ENCODE data around the gene APOL4.
"Not testable (repeated sequence)": the region's sequence is repeated elsewhere in the genome, so short reads cannot be mapped to it uniquely, and the experiment has no call there.

APOL4 gene, protein sequence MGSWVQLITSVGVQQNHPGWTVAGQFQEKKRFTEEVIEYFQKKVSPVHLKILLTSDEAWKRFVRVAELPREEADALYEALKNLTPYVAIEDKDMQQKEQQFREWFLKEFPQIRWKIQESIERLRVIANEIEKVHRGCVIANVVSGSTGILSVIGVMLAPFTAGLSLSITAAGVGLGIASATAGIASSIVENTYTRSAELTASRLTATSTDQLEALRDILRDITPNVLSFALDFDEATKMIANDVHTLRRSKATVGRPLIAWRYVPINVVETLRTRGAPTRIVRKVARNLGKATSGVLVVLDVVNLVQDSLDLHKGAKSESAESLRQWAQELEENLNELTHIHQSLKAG
- total RNA-seq, result 0 to 0.19 (median 0.09) reads per million in 3 donors

GRCh38 chr22:36201630-36202319 is at the start of gene APOL4:
Gene APOL4, minus strand, starts transcription at chr22:36201809. Its CDS starts 75 bp downstream, at chr22:36201734.
- Histone ChIP-seq H3K9me3 (ENCODE audit: control insufficient read depth, low read length) (no peaks in the 10 kb centered on the region), H3K27ac (ENCODE audit: insufficient read depth, low read length, poor library complexity, severe bottlenecking) (no peak within 1 kb of the TSS), H3K4me3 (ENCODE audit: insufficient read depth, low read depth, low read length, poor library complexity, severe bottlenecking) (no peak within 1 kb of the TSS), H3K27me3 (replicated peaks; ENCODE audit: control insufficient read depth, insufficient read depth, low read length, poor library complexity, severe bottlenecking) (no peaks in the 10 kb centered on the region), H3K36me3 (ENCODE audit: control insufficient read depth, insufficient read depth, low read length) (no peaks in the 10 kb centered on the region), H3K4me1 (ENCODE audit: control insufficient read depth, insufficient read depth, low read length, poor library complexity, severe bottlenecking) (no peaks in the 10 kb centered on the region)
- DNase-seq, result no peak

GRCh38 chr22:36250292-36250960 is 48.8 kb upstream of the APOL4 start:
- not testable (repeated sequence) for H3K4me3 ChIP-seq (ENCODE audit: insufficient read depth, low read depth, low read length, poor library complexity, severe bottlenecking); DNase-seq; H3K36me3 ChIP-seq (ENCODE audit: control insufficient read depth, insufficient read depth, low read length); H3K27me3 ChIP-seq (replicated peaks; ENCODE audit: control insufficient read depth, insufficient read depth, low read length, poor library complexity, severe bottlenecking); H3K9me3 ChIP-seq (ENCODE audit: control insufficient read depth, low read length); H3K27ac ChIP-seq (ENCODE audit: insufficient read depth, low read length, poor library complexity, severe bottlenecking)
- H3K4me1 ChIP-seq (ENCODE audit: control insufficient read depth, insufficient read depth, low read length, poor library complexity, severe bottlenecking), result peaks cover 17% of the 10 kb centered on the region

DNA sequence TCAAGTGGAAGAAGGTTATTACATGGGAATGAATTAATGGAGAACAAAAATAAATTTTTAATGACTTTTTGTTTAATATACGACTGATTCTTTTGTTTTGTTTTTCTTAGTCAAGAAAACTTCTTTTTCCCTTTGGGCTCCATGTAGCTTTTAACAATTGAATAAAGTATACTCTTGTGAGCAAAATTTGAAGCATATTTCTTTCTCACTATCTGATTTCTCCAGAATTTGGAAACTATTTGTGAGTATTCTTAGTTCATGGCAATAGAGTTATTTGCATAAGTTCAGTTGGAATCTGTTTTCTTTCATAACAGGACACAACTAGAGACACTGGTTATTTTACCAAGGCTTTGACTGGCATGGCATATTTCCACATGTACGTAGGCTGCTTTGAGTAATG is 47.6 kb upstream of the APOL4 start:
- DNase-seq, result no peak
- H3K27ac ChIP-seq (ENCODE audit: insufficient read depth, low read length, poor library complexity, severe bottlenecking), result no peak overlapping the region
- no peaks in the 10 kb centered on the region for H3K9me3 ChIP-seq (ENCODE audit: control insufficient read depth, low read length)
- no peaks in the 10 kb centered on the region for H3K36me3 ChIP-seq (ENCODE audit: control insufficient read depth, insufficient read depth, low read length)
- no peak overlapping the region for H3K4me3 ChIP-seq (ENCODE audit: insufficient read depth, low read depth, low read length, poor library complexity, severe bottlenecking)
- peaks cover 9% of the 10 kb centered on the region for H3K4me1 ChIP-seq (ENCODE audit: control insufficient read depth, insufficient read depth, low read length, poor library complexity, severe bottlenecking)
- no peaks in the 10 kb centered on the region for H3K27me3 ChIP-seq (replicated peaks; ENCODE audit: control insufficient read depth, insufficient read depth, low read length, poor library complexity, severe bottlenecking)

DNA sequence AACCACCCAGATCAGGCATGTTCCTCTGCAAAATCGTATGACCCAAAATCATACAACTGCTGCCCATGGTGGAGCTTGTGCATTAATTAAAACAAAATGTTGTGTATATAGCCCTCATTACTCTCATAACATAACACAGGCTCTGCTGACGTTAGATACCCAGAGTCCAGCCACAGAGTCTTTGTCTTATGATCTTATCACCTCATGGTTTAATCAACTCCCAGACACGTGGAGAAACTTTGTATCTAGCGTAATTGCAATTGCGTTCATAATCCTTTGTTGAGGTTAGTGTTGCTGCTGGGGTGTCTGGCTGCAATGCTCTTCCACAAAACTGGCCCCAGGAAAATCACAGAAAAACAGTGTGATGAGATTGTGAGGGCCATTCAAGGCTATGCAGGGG is 46.3 kb upstream of the APOL4 start:
- Histone ChIP-seq H3K36me3 (ENCODE audit: control insufficient read depth, insufficient read depth, low read length) (no peaks in the 10 kb centered on the region), H3K27me3 (replicated peaks; ENCODE audit: control insufficient read depth, insufficient read depth, low read length, poor library complexity, severe bottlenecking) (no peaks in the 10 kb centered on the region), H3K27ac (ENCODE audit: insufficient read depth, low read length, poor library complexity, severe bottlenecking) (no peak overlapping the region), H3K9me3 (ENCODE audit: control insufficient read depth, low read length) (no peaks in the 10 kb centered on the region), H3K4me3 (ENCODE audit: insufficient read depth, low read depth, low read length, poor library complexity, severe bottlenecking) (no peak overlapping the region), H3K4me1 (ENCODE audit: control insufficient read depth, insufficient read depth, low read length, poor library complexity, severe bottlenecking) (no peaks in the 10 kb centered on the region)
- no peak for DNase-seq

DNA sequence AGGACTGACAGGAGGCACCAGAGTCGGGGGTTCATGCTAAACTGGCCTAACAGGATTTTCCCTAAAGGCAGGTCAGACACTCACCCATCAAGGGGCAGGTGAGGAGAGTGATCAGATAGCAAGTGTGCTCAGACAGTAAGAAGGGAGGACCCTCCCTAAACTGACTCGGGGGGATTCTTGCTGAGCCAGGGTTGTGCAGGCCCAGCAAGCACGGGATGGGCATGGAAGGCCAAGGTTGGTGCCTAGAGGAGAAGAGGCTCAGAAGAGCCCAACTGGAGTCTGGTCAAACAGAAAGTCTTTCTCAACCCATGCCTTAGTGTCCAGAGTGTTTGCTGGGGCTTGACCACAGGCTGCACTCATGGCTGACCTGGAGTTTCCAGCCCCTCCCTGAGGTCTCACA is 45.1 kb upstream of the APOL4 start:
- H3K9me3 ChIP-seq (ENCODE audit: control insufficient read depth, low read length), result no peaks in the 10 kb centered on the region
- DNase-seq, result no peak
- H3K4me1 ChIP-seq (ENCODE audit: control insufficient read depth, insufficient read depth, low read length, poor library complexity, severe bottlenecking), result no peaks in the 10 kb centered on the region
- H3K36me3 ChIP-seq (ENCODE audit: control insufficient read depth, insufficient read depth, low read length), result no peaks in the 10 kb centered on the region
- H3K27me3 ChIP-seq (replicated peaks; ENCODE audit: control insufficient read depth, insufficient read depth, low read length, poor library complexity, severe bottlenecking), result no peaks in the 10 kb centered on the region
- no peak overlapping the region for H3K4me3 ChIP-seq (ENCODE audit: insufficient read depth, low read depth, low read length, poor library complexity, severe bottlenecking)
- H3K27ac ChIP-seq (ENCODE audit: insufficient read depth, low read length, poor library complexity, severe bottlenecking), result no peak overlapping the region

DNA sequence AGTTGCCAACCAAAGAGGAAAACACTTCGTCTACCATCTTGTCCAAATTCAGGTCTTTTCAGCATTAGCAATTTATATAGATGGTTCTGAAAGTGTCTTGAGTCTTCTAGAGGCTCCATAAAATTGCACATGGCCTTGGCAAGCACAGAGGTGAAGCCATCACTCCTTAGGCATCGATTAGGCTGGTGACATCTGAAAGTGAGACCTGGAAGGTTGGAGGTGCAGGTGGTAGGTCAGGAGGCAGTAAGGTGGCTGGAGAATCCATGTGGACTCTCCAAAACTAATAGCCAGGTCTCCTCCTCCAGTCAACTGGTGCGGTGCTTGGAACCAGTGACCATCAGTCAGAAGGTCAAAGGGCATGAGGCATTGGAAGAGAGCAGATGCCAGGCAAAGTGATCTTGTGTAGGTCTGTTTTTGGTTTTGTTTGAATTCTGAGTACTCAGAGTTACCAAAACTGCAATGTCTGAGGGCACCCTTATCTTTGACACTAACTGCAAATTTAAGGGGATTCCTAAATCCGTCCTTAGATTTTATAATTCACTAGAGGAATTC is 44.3 kb upstream of the APOL4 start:
- H3K27ac ChIP-seq (ENCODE audit: insufficient read depth, low read length, poor library complexity, severe bottlenecking), result no peak overlapping the region
- no peaks in the 10 kb centered on the region for H3K9me3 ChIP-seq (ENCODE audit: control insufficient read depth, low read length)
- DNase-seq, result no peak
- H3K27me3 ChIP-seq (replicated peaks; ENCODE audit: control insufficient read depth, insufficient read depth, low read length, poor library complexity, severe bottlenecking), result no peaks in the 10 kb centered on the region
- H3K36me3 ChIP-seq (ENCODE audit: control insufficient read depth, insufficient read depth, low read length), result no peaks in the 10 kb centered on the region
- H3K4me1 ChIP-seq (ENCODE audit: control insufficient read depth, insufficient read depth, low read length, poor library complexity, severe bottlenecking), result no peaks in the 10 kb centered on the region
- no peak overlapping the region for H3K4me3 ChIP-seq (ENCODE audit: insufficient read depth, low read depth, low read length, poor library complexity, severe bottlenecking)

GRCh38 chr22:36244522-36245391 is 43.1 kb upstream of the APOL4 start:
- no peaks in the 10 kb centered on the region for H3K9me3 ChIP-seq (ENCODE audit: control insufficient read depth, low read length)
- peaks cover 2% of the 10 kb centered on the region for H3K4me1 ChIP-seq (ENCODE audit: control insufficient read depth, insufficient read depth, low read length, poor library complexity, severe bottlenecking)
- no peaks in the 10 kb centered on the region for H3K36me3 ChIP-seq (ENCODE audit: control insufficient read depth, insufficient read depth, low read length)
- no peak overlapping the region for H3K27ac ChIP-seq (ENCODE audit: insufficient read depth, low read length, poor library complexity, severe bottlenecking)
- no peak overlapping the region for H3K4me3 ChIP-seq (ENCODE audit: insufficient read depth, low read depth, low read length, poor library complexity, severe bottlenecking)
- no peaks in the 10 kb centered on the region for H3K27me3 ChIP-seq (replicated peaks; ENCODE audit: control insufficient read depth, insufficient read depth, low read length, poor library complexity, severe bottlenecking)
- DNase-seq, result no peak

DNA sequence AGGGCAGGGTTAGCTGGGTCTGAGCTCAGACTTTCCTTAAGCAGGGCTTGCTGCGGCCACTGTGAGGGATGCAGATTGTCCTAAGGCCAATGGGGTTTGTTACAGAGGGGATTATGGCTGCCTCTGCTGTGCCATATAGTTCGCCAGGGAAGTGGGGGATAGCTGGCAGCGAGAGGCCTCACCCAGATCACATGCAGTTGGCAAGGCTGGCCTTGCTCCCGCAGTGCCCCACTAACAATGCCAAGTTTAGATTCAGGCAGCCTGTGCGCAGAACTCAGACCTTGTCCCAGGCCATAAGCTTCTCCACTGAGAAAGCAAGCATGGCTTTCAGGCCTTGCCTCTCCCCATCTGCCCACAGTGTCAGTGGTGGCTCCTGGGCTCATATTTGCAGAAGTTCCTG is 42.4 kb upstream of the APOL4 start:
- H3K4me1 ChIP-seq (ENCODE audit: control insufficient read depth, insufficient read depth, low read length, poor library complexity, severe bottlenecking), result peaks cover 5% of the 10 kb centered on the region
- no peaks in the 10 kb centered on the region for H3K27me3 ChIP-seq (replicated peaks; ENCODE audit: control insufficient read depth, insufficient read depth, low read length, poor library complexity, severe bottlenecking)
- no peaks in the 10 kb centered on the region for H3K36me3 ChIP-seq (ENCODE audit: control insufficient read depth, insufficient read depth, low read length)
- no peak overlapping the region for H3K27ac ChIP-seq (ENCODE audit: insufficient read depth, low read length, poor library complexity, severe bottlenecking)
- H3K4me3 ChIP-seq (ENCODE audit: insufficient read depth, low read depth, low read length, poor library complexity, severe bottlenecking), result no peak overlapping the region
- DNase-seq, result no peak
- H3K9me3 ChIP-seq (ENCODE audit: control insufficient read depth, low read length), result no peaks in the 10 kb centered on the region

- H3K36me3 ChIP-seq (ENCODE audit: control insufficient read depth, insufficient read depth, low read length), result peaks cover 18% of the 10 kb centered on the region
- H3K27me3 ChIP-seq (replicated peaks; ENCODE audit: control insufficient read depth, insufficient read depth, low read length, poor library complexity, severe bottlenecking), result no peaks in the 10 kb centered on the region
- peak within 1 kb of the TSS; percentile 82 for H3K4me3 ChIP-seq (ENCODE audit: insufficient read depth, low read depth, low read length, poor library complexity, severe bottlenecking)
- H3K27ac ChIP-seq (ENCODE audit: insufficient read depth, low read length, poor library complexity, severe bottlenecking), result peak within 1 kb of the TSS; percentile 77
- peak; percentile 67 to 85 (median 76) for DNase-seq
- peaks cover 23% of the 10 kb centered on the region for H3K4me1 ChIP-seq (ENCODE audit: control insufficient read depth, insufficient read depth, low read length, poor library complexity, severe bottlenecking)
- H3K9me3 ChIP-seq (ENCODE audit: control insufficient read depth, low read length), result no peaks in the 10 kb centered on the region
Observed at GRCh38 chr22:36239401-36240171, 38.0 kb upstream of the APOL4 start, which contains the start of gene APOL2. Gene APOL2, minus strand, starts transcription at chr22:36239527. Its CDS starts 6,365 bp downstream, at chr22:36233162.

Measured in effector memory CD4-positive, alpha-beta T cell (primary cell).